Raji (cell line): ENCODE measurements around the gene PLSCR2.

Experiments
- POLR2A ChIP-seq: IDR thresholded peaks from 2 replicates; pipeline ENCODE4 v1.6.1; 2011; ENCODE audit warnings: low read depth, low read length, control low read depth; ENCODE audit not compliant: insufficient read depth

PLSCR2 gene, protein sequence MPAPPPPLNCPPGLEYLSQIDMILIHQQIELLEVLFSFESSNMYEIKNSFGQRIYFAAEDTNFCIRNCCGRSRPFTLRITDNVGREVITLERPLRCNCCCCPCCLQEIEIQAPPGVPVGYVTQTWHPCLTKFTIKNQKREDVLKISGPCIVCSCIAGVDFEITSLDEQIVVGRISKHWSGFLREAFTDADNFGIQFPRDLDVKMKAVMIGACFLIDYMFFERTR

GRCh38 chr3:146469150-146470017 is at the start of gene PLSCR2:
TSS of gene PLSCR2 (minus strand) at chr3:146469561. CDS start at chr3:146459904, 9,657 bp downstream.
- TF ChIP-seq POLR2A, result no peak

GRCh38 chr3:146517684-146518435 is 48.5 kb upstream of the PLSCR2 start:
- no peak for TF ChIP-seq POLR2A

GRCh38 chr3:146513386-146514051 is 44.2 kb upstream of the PLSCR2 start:
- TF ChIP-seq POLR2A, result no peak

GRCh38 chr3:146511402-146512134 is 42.2 kb upstream of the PLSCR2 start:
- TF ChIP-seq POLR2A, result no peak

DNA sequence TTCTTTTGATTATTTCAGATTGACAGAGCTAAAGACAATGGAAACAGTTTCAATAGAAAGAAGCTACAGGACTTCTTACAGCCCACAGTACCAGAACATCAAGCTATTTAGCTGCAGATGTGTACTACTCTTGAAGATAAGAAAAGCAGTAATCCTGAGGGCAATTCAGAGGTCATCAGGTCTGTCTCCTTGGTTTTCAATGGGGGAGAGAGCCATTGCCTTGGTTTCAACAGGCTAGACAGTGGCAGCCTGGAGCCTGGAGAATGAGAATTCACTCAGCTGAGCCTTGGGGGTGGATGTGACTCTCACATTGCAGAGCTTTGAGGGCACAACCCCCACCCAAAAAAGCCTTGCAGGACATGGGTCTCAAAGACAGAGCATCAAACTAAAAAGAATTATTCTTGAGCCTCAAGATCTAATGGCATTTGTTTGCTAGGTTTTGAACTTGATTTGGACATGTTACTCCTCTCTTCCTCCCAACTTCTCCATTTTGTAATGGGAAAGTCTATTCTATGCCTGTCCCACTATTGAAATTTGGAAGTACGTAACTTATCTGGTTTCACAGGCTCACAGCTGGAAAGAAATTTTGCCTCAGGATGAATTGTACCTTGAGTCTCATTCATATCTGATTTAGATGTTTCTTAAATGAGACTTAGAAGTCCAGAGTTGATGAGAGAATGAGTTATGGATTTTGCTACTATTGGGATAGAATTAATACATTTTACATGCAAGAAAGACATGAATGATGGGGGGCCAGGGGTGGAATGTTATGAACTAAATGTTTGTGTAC is 38.2 kb upstream of the PLSCR2 start:
- TF ChIP-seq POLR2A, result no peak

- TF ChIP-seq POLR2A, result no peak
Measured at GRCh38 chr3:146505516-146505915, 36.2 kb upstream of the PLSCR2 start.

DNA sequence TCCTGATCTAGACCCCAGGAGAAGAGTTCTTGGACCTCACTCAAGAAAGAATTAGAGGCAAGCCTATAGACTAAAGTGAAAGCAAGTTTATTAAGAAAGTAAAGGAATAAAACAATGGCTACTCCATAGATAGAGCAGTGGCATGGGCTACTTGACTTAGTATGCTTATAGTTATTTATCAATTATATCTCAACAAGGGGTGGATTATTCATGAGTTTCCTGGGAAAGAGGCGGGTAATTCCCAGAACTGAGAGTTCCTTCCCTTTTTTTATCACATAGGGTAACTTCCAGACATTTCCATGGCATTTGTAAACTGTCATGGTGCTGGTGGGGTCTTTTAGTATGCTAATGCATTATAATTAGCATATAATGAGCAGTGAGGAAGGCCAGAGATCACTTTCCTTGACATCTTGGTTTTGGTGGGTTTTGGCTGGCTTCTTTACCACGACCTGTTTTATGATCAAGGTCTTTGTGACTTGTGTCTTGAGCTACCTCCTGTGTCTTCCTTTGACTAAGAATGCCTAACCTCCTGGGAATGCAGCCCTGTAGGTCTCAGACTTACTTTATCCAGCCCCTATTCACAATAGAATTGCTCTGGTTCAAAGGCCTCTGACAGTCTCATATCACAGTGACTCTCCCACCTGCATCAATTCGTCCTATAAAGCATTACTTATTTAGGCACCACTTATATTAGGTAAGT is 35.3 kb upstream of the PLSCR2 start:
- no peak for TF ChIP-seq POLR2A

DNA sequence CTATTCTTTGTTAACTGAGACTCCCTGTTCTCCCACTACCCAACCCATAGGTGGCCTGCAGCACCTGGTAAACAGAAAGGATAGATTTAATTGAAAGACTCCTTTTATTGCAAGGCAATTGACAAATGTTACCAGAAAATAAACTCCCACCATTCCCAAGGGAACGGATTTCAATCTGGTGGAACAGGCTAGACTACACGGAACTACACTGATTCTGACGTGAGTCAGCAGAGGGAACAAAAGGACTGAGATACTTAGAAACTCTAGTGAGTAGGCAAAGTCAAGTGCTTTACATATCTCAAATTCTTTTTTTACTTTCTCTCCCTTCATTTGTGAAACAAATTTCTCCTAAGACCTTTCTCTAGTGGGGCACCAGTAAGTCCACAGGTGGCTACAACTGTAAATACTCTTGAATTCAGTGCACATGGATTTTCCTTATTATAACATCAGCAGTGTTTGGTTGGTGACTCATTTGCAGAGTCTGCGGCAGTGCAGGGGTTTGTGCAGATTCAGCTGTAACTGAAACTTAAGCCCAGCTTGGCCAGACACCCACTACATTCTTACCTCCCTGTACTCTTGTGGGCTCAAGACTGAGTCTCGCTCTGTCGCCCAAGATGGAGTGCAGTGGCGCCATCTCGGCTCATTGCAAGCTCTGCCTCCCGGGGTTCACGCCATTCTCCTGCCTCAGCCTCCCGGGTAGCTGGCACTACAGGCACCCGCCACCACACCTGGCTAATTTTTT is 34.3 kb upstream of the PLSCR2 start:
- no peak for TF ChIP-seq POLR2A

GRCh38 chr3:146502887-146503460 is 33.6 kb upstream of the PLSCR2 start:
- no peak for TF ChIP-seq POLR2A

- TF ChIP-seq POLR2A, result no peak
Measured at GRCh38 chr3:146501752-146502151, 32.4 kb upstream of the PLSCR2 start.

DNA sequence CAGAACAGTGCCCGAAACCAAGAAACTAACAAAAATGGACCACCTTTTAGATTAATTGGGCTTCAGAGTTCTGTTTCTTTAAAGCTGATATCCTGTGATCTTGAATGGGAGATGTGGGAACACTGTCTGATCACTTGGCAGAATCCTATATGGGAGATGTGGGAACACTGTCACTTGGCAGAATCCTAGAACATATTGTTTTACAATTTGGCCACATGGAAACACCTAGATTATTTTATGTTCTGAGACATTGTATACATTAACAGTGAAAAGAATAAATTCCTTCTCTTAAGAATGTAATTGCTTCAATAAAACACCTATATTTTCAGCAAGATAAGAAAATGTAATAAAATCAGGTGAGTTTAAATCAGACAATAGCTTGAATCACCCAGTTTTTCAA is 30.3 kb upstream of the PLSCR2 start:
- TF ChIP-seq POLR2A, result no peak
